ENCODE results near the gene ZFP36L1.

The ZFP36L1 gene

DNA sequence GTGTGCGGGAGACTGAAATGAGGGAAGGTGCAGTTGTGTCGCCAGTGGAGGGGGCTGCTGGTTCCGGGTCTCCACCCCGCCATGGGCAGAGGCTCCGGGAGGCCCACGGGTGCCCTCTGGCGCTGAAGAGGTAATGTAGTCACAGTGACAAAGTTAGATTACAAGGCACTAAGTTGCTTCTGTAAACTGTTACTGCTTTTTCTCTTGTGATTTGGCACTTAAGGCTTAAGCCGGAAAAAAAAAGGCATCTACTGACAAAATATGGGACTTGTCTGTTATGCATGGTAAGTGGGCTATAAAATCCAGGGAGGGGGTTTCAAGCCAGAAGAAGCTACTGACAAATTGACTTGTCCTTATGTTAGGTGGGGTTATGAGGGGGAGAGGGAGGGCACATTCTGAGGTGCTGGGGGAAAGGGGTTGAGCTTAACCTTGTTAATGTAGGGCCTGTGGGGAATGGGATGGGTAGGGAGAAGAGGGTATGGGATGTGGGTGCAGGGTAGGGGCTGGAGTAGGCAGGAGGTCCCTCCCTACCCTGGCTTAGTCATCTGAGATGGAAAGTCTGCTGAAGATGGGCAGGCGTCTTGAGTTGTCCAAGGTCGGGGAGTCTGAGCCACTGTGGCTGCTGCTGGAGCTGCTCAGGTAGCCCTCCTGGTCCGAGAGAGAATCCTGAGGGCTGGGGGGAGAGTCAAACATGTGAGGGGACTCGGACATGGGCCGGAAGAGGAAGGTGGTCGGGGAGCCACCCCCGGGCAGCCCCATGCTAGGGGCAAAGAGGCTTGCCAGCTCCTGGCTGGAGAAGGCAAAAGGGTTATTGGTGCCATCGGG lies 3.7 kb downstream of the ZFP36L1 start:
- 48% methylated on average over 13 of the region's 16 CpGs for WGBS (ENCODE audit: insufficient coverage)

DNA sequence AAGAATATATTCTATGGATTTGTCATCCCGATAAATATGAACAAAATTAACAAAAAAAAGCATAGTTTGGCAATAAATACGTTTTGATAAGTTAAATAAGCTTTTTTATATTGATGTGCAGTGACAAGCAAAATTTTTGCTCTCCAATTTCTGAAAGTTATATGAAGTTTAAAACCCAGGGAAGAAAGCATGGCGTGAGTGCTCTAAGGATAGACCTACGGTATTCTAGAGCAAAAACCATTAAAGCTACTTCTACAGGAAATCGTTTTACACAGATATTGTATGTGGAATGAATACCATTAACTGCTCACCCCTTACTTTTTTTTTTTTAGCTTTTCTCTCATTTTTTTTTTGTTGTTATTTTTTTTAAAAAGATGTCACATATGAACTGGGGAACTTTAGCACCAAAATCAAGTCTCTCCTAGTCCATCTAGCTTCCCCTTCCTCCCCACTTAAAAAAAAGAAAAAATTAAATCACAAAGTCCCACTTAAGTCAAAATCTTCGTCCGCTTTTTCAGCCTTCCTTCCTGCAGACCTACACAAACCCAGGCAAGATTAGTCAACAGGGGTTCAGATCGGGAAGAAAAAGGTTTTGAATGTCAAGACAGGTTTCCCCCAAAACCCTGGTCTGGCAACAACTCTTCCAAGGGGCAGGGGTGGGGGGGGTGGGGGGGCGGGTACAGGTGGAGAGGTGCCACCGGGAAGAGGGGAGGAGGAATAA lies 4.4 kb downstream of the ZFP36L1 start:
- no peak for DNase-seq
- peak overlapping the region in 2 of 7 experiments; percentile 14 to 19 for H3K4me3 ChIP-seq (ENCODE audit: control insufficient read depth in 1 of 7, extremely low read depth in 1 of 7, insufficient read depth in 4 of 7, low read depth in 2 of 7, low read length in 6 of 7)
- peaks cover 6 to 61% (median 36%) of the 10 kb centered on the region in 4 experiments for H3K4me1 ChIP-seq (ENCODE audit: control extremely low read depth in 1 of 4, control insufficient read depth in 4 of 4, insufficient read depth in 4 of 4, low read length in 3 of 4)
- no peaks in the 10 kb centered on the region for H3K27me3 ChIP-seq (replicated peaks in 2 of 5; ENCODE audit: control insufficient read depth in 4 of 5, insufficient read depth in 5 of 5, low read length in 4 of 5)
- no CpG with 5 or more reads among the region's 10 CpGs for WGBS (ENCODE audit: insufficient coverage)
- no peak overlapping the region for H3K27ac ChIP-seq (ENCODE audit: insufficient read depth in 1 of 2, low read depth in 1 of 2, low read length in 2 of 2, poor library complexity in 1 of 2, severe bottlenecking in 2 of 2)
- H3K36me3 ChIP-seq (ENCODE audit: control insufficient read depth in 4 of 4, insufficient read depth in 4 of 4, low read length in 3 of 4), result peaks cover 2 to 24% (median 16%) of the 10 kb centered on the region in 4 experiments
- H3K9me3 ChIP-seq (ENCODE audit: control extremely low read depth in 1 of 5, control insufficient read depth in 4 of 5, insufficient read depth in 2 of 5, low read depth in 1 of 5, low read length in 4 of 5), result no peaks in the 10 kb centered on the region
- ChIA-PET POLR2A (no interaction called here), CTCF (interaction anchor here (0.6 to 7.1 kb wide), 28 partner anchors 8 to 855 kb away, joined by 3 to 81 read pairs (median 4); no protein-coding TSS in a partner anchor)

More for the DNA sequence above, 3.7 kb downstream of the ZFP36L1 start:
- DNase-seq, result peak; percentile 86 to 89 (median 89)
- CTCF ChIA-PET, result interaction anchor here (0.6 to 7.1 kb wide), 29 partner anchors 9 to 906 kb away, joined by 3 to 81 read pairs (median 4); no protein-coding TSS in a partner anchor
- POLR2A ChIA-PET, result no interaction called here
- no peak overlapping the region for H3K27ac ChIP-seq (ENCODE audit: insufficient read depth in 1 of 2, low read depth in 1 of 2, low read length in 2 of 2, poor library complexity in 1 of 2, severe bottlenecking in 2 of 2)
- no peaks in the 10 kb centered on the region for H3K27me3 ChIP-seq (replicated peaks in 2 of 5; ENCODE audit: control insufficient read depth in 4 of 5, insufficient read depth in 5 of 5, low read length in 4 of 5)
- peaks cover 6 to 68% (median 42%) of the 10 kb centered on the region in 4 experiments for H3K4me1 ChIP-seq (ENCODE audit: control extremely low read depth in 1 of 4, control insufficient read depth in 4 of 4, insufficient read depth in 4 of 4, low read length in 3 of 4)
- peak overlapping the region in 3 of 7 experiments; percentile 8 to 16 (median 14) for H3K4me3 ChIP-seq (ENCODE audit: control insufficient read depth in 1 of 7, extremely low read depth in 1 of 7, insufficient read depth in 4 of 7, low read depth in 2 of 7, low read length in 6 of 7)
- H3K9me3 ChIP-seq (ENCODE audit: control extremely low read depth in 1 of 5, control insufficient read depth in 4 of 5, insufficient read depth in 2 of 5, low read depth in 1 of 5, low read length in 4 of 5), result no peaks in the 10 kb centered on the region
- H3K36me3 ChIP-seq (ENCODE audit: control insufficient read depth in 4 of 4, insufficient read depth in 4 of 4, low read length in 3 of 4), result peaks cover 2 to 24% (median 16%) of the 10 kb centered on the region in 4 experiments

- Histone ChIP-seq H3K27me3 (replicated peaks in 2 of 5; ENCODE audit: control insufficient read depth in 4 of 5, insufficient read depth in 5 of 5, low read length in 4 of 5) (no peaks in the 10 kb centered on the region), H3K4me1 (ENCODE audit: control extremely low read depth in 1 of 4, control insufficient read depth in 4 of 4, insufficient read depth in 4 of 4, low read length in 3 of 4) (peaks cover 6 to 59% (median 32%) of the 10 kb centered on the region in 4 experiments), H3K4me3 (ENCODE audit: control insufficient read depth in 1 of 7, extremely low read depth in 1 of 7, insufficient read depth in 4 of 7, low read depth in 2 of 7, low read length in 6 of 7) (no peak overlapping the region), H3K36me3 (ENCODE audit: control insufficient read depth in 4 of 4, insufficient read depth in 4 of 4, low read length in 3 of 4) (peaks cover 2 to 24% (median 16%) of the 10 kb centered on the region in 4 experiments), H3K27ac (ENCODE audit: insufficient read depth in 1 of 2, low read depth in 1 of 2, low read length in 2 of 2, poor library complexity in 1 of 2, severe bottlenecking in 2 of 2) (no peak overlapping the region), H3K9me3 (ENCODE audit: control extremely low read depth in 1 of 5, control insufficient read depth in 4 of 5, insufficient read depth in 2 of 5, low read depth in 1 of 5, low read length in 4 of 5) (no peaks in the 10 kb centered on the region)
- WGBS (ENCODE audit: insufficient coverage), result 78% methylated on average over 3 of the region's 15 CpGs
- ChIA-PET CTCF (interaction anchor here (0.6 to 7.1 kb wide), 16 partner anchors 9 to 950 kb away, joined by 3 to 81 read pairs (median 4); no protein-coding TSS in a partner anchor), POLR2A (no interaction called here)
- DNase-seq, result no peak
Observed at GRCh38 chr14:68787092-68787992, 5.5 kb downstream of the ZFP36L1 start.

- Histone ChIP-seq H3K36me3 (ENCODE audit: control insufficient read depth in 4 of 4, insufficient read depth in 4 of 4, low read length in 3 of 4) (peaks cover 2 to 24% (median 16%) of the 10 kb centered on the region in 4 experiments), H3K27ac (ENCODE audit: insufficient read depth in 1 of 2, low read depth in 1 of 2, low read length in 2 of 2, poor library complexity in 1 of 2, severe bottlenecking in 2 of 2) (no peak overlapping the region), H3K4me1 (ENCODE audit: control extremely low read depth in 1 of 4, control insufficient read depth in 4 of 4, insufficient read depth in 4 of 4, low read length in 3 of 4) (peaks cover 3 to 60% (median 34%) of the 10 kb centered on the region in 4 experiments), H3K27me3 (replicated peaks in 2 of 5; ENCODE audit: control insufficient read depth in 4 of 5, insufficient read depth in 5 of 5, low read length in 4 of 5) (no peaks in the 10 kb centered on the region), H3K4me3 (ENCODE audit: control insufficient read depth in 1 of 7, extremely low read depth in 1 of 7, insufficient read depth in 4 of 7, low read depth in 2 of 7, low read length in 6 of 7) (peak overlapping the region in 1 of 7 experiments; percentile 7), H3K9me3 (ENCODE audit: control extremely low read depth in 1 of 5, control insufficient read depth in 4 of 5, insufficient read depth in 2 of 5, low read depth in 1 of 5, low read length in 4 of 5) (no peaks in the 10 kb centered on the region)
- WGBS (ENCODE audit: insufficient coverage), result 92% methylated on average over 4 of the region's 6 CpGs
- ChIA-PET POLR2A (no interaction called here), CTCF (interaction anchor here (1.1 to 7.1 kb wide), 4 partner anchors 11 to 949 kb away, joined by 3 to 62 read pairs (median 4); no protein-coding TSS in a partner anchor)
- no peak for DNase-seq
Observed at GRCh38 chr14:68786491-68787091, 6.3 kb downstream of the ZFP36L1 start.

GRCh38 chr14:68785534-68786490 lies 7.1 kb downstream of the ZFP36L1 start:
- DNase-seq, result no peak

More at GRCh38 chr14:68785534-68786490, 7.1 kb downstream of the ZFP36L1 start:
- WGBS (ENCODE audit: insufficient coverage), result 90% methylated on average over 3 of the region's 5 CpGs
- no peaks in the 10 kb centered on the region for H3K9me3 ChIP-seq (ENCODE audit: control extremely low read depth in 1 of 5, control insufficient read depth in 4 of 5, insufficient read depth in 2 of 5, low read depth in 1 of 5, low read length in 4 of 5)
- H3K27ac ChIP-seq (ENCODE audit: insufficient read depth in 1 of 2, low read depth in 1 of 2, low read length in 2 of 2, poor library complexity in 1 of 2, severe bottlenecking in 2 of 2), result no peak overlapping the region
- POLR2A ChIA-PET, result no interaction called here
- H3K4me3 ChIP-seq (ENCODE audit: control insufficient read depth in 1 of 7, extremely low read depth in 1 of 7, insufficient read depth in 4 of 7, low read depth in 2 of 7, low read length in 6 of 7), result no peak overlapping the region
- H3K4me1 ChIP-seq (ENCODE audit: control extremely low read depth in 1 of 4, control insufficient read depth in 4 of 4, insufficient read depth in 4 of 4, low read length in 3 of 4), result peaks cover 8 to 60% (median 34%) of the 10 kb centered on the region in 4 experiments
- H3K36me3 ChIP-seq (ENCODE audit: control insufficient read depth in 4 of 4, insufficient read depth in 4 of 4, low read length in 3 of 4), result peaks cover 2 to 24% (median 16%) of the 10 kb centered on the region in 4 experiments
- CTCF ChIA-PET, result interaction anchor here (0.7 to 1.8 kb wide), 4 partner anchors 10 to 847 kb away, joined by 3 to 4 read pairs (median 4); no protein-coding TSS in a partner anchor
- no peaks in the 10 kb centered on the region for H3K27me3 ChIP-seq (replicated peaks in 2 of 5; ENCODE audit: control insufficient read depth in 4 of 5, insufficient read depth in 5 of 5, low read length in 4 of 5)
